ENCODE data around the gene LTBP1. TPM values are rescaled to one million over a fixed set of nuclear protein-coding genes. Genes with fewer than 3 reads are reported as not detected.
A peak's percentile ranks its signal among the peaks of the same experiment; 100 is the strongest.

LTBP1 gene
- total RNA-seq, 1 donor from 2014 or later, result 29.7 TPM

- no peaks in the 10 kb centered on the region for H3K27me3 Mint-ChIP-seq (ENCODE audit: low read depth, unreplicated experiment)
- H3K4me1 ChIP-seq (ENCODE audit: insufficient read depth, low read length), result peaks cover 25% of the 10 kb centered on the region
- H3K9ac ChIP-seq (ENCODE audit: low read length), result no peak overlapping the region
- no peak overlapping the region for H3K4me3 ChIP-seq (ENCODE audit: insufficient read depth, low read depth, low read length)
- peaks cover 21% of the 10 kb centered on the region for H3K4me1 Mint-ChIP-seq (ENCODE audit: low read depth, unreplicated experiment)
- no peak overlapping the region for H3K27ac Mint-ChIP-seq (ENCODE audit: unreplicated experiment)
- TF ChIP-seq CTCF (IDR thresholded peaks at IDR 0.05; ENCODE audit: insufficient read depth, low read depth, low read length) (no peak), EZH2 (IDR thresholded peaks at IDR 0.05; ENCODE audit: insufficient read depth, low read length) (no peak)
- H3K9me3 ChIP-seq (ENCODE audit: insufficient read depth, low read depth, low read length), result no peaks in the 10 kb centered on the region
- H4K20me1 ChIP-seq (ENCODE audit: insufficient read depth, low read length), result no peaks in the 10 kb centered on the region
- no peaks in the 10 kb centered on the region for H3K36me3 Mint-ChIP-seq (ENCODE audit: low read depth, unreplicated experiment)
- H3K27me3 ChIP-seq (ENCODE audit: insufficient read depth, low read length), result no peaks in the 10 kb centered on the region
- FAIRE-seq, result no peak
- no peak overlapping the region for H3K4me3 Mint-ChIP-seq (ENCODE audit: unreplicated experiment)
- H3K36me3 ChIP-seq (ENCODE audit: insufficient read depth, low read length), result peaks cover 11% of the 10 kb centered on the region
- peak overlapping the region; percentile 81 for H3K4me2 ChIP-seq (ENCODE audit: low read length)
- no peaks in the 10 kb centered on the region for H3K79me2 ChIP-seq (ENCODE audit: insufficient read depth, low read length)
- DNase-seq (ENCODE audit: low read depth), result peak; percentile 25
- peak overlapping the region; percentile 87 for H3K27ac ChIP-seq (ENCODE audit: low read depth, low read length)
- no peaks in the 10 kb centered on the region for H3K9me3 Mint-ChIP-seq (ENCODE audit: unreplicated experiment)
- no peak overlapping the region for H2AFZ ChIP-seq (ENCODE audit: low read depth, low read length)
Measured at GRCh38 chr2:33289961-33290360, 343.2 kb downstream of the LTBP1 start.

- Mint-ChIP-seq H3K27ac (ENCODE audit: unreplicated experiment) (peak overlapping the region; percentile 70), H3K27me3 (ENCODE audit: low read depth, unreplicated experiment) (no peaks in the 10 kb centered on the region), H3K36me3 (ENCODE audit: low read depth, unreplicated experiment) (no peaks in the 10 kb centered on the region), H3K9me3 (ENCODE audit: unreplicated experiment) (no peaks in the 10 kb centered on the region), H3K4me3 (ENCODE audit: unreplicated experiment) (no peak overlapping the region), H3K4me1 (ENCODE audit: low read depth, unreplicated experiment) (peaks cover 21% of the 10 kb centered on the region)
- H3K9me3 ChIP-seq (ENCODE audit: insufficient read depth, low read depth, low read length), result no peaks in the 10 kb centered on the region
- peak; percentile 98 for DNase-seq (ENCODE audit: low read depth)
- H4K20me1 ChIP-seq (ENCODE audit: insufficient read depth, low read length), result no peaks in the 10 kb centered on the region
- no peak overlapping the region for H2AFZ ChIP-seq (ENCODE audit: low read depth, low read length)
- H3K36me3 ChIP-seq (ENCODE audit: insufficient read depth, low read length), result peaks cover 11% of the 10 kb centered on the region
- TF ChIP-seq CTCF (IDR thresholded peaks at IDR 0.05; ENCODE audit: insufficient read depth, low read depth, low read length) (no peak), EZH2 (IDR thresholded peaks at IDR 0.05; ENCODE audit: insufficient read depth, low read length) (no peak)
- peak overlapping the region; percentile 87 for H3K27ac ChIP-seq (ENCODE audit: low read depth, low read length)
- peak overlapping the region; percentile 70 for H3K9ac ChIP-seq (ENCODE audit: low read length)
- H3K4me1 ChIP-seq (ENCODE audit: insufficient read depth, low read length), result peaks cover 25% of the 10 kb centered on the region
- peak overlapping the region; percentile 35 for H3K4me3 ChIP-seq (ENCODE audit: insufficient read depth, low read depth, low read length)
- H3K27me3 ChIP-seq (ENCODE audit: insufficient read depth, low read length), result no peaks in the 10 kb centered on the region
- peak; percentile 90 for FAIRE-seq
- H3K79me2 ChIP-seq (ENCODE audit: insufficient read depth, low read length), result no peaks in the 10 kb centered on the region
- H3K4me2 ChIP-seq (ENCODE audit: low read length), result peak overlapping the region; percentile 81
Measured at GRCh38 chr2:33291278-33292013, 344.7 kb downstream of the LTBP1 start.

- Histone ChIP-seq H3K4me1 (ENCODE audit: insufficient read depth, low read length) (peaks cover 29% of the 10 kb centered on the region), H3K27me3 (ENCODE audit: insufficient read depth, low read length) (no peaks in the 10 kb centered on the region), H3K79me2 (ENCODE audit: insufficient read depth, low read length) (no peaks in the 10 kb centered on the region), H2AFZ (ENCODE audit: low read depth, low read length) (no peak overlapping the region), H3K9me3 (ENCODE audit: insufficient read depth, low read depth, low read length) (no peaks in the 10 kb centered on the region), H3K36me3 (ENCODE audit: insufficient read depth, low read length) (peaks cover 11% of the 10 kb centered on the region), H4K20me1 (ENCODE audit: insufficient read depth, low read length) (no peaks in the 10 kb centered on the region), H3K4me2 (ENCODE audit: low read length) (peak overlapping the region; percentile 81), H3K9ac (ENCODE audit: low read length) (peak overlapping the region; percentile 70), H3K4me3 (ENCODE audit: insufficient read depth, low read depth, low read length) (no peak overlapping the region), H3K27ac (ENCODE audit: low read depth, low read length) (peak overlapping the region; percentile 87)
- peaks cover 21% of the 10 kb centered on the region for H3K4me1 Mint-ChIP-seq (ENCODE audit: low read depth, unreplicated experiment)
- DNase-seq (ENCODE audit: low read depth) (no peak), FAIRE-seq (no peak)
- H3K27me3 Mint-ChIP-seq (ENCODE audit: low read depth, unreplicated experiment), result no peaks in the 10 kb centered on the region
- TF ChIP-seq EZH2 (IDR thresholded peaks at IDR 0.05; ENCODE audit: insufficient read depth, low read length) (no peak), CTCF (IDR thresholded peaks at IDR 0.05; ENCODE audit: insufficient read depth, low read depth, low read length) (no peak)
- peak overlapping the region; percentile 70 for H3K27ac Mint-ChIP-seq (ENCODE audit: unreplicated experiment)
- H3K4me3 Mint-ChIP-seq (ENCODE audit: unreplicated experiment), result no peak overlapping the region
- no peaks in the 10 kb centered on the region for H3K9me3 Mint-ChIP-seq (ENCODE audit: unreplicated experiment)
- H3K36me3 Mint-ChIP-seq (ENCODE audit: low read depth, unreplicated experiment), result no peaks in the 10 kb centered on the region
Measured at GRCh38 chr2:33292063-33292462, 345.3 kb downstream of the LTBP1 start.

Measured in astrocyte (in vitro differentiated cells and primary cell).